Endothelial cell of umbilical vein (primary cell): Measurements from ENCODE around the gene LENG8. TPM values are rescaled to one million over a fixed set of nuclear protein-coding genes. Genes with fewer than 3 reads are reported as not detected.

Experiments
- BruUV-seq: library from RNA; stranded (reverse); fragments of 400-500 nt; replicated peaks from 2 replicates; lab custom pipeline; 2021; lab: Mats Ljungman, UMichigan
- CTCF ChIA-PET: fragments of 300-600, 350-600 bp; sonication (Branson Sonifier 250); formaldehyde crosslinking; loops from one replicate; lab custom pipeline; 2021; ENCODE audit warnings: antibody characterized with exemption, inconsistent platforms; lab: Charles Lee
- POLR2A ChIA-PET: fragments of 300-600, 350-600 bp; sonication (Branson Sonifier 250); formaldehyde crosslinking; loops from one replicate; lab custom pipeline; 2021; ENCODE audit warnings: antibody characterized with exemption, inconsistent platforms; lab: Charles Lee
- DNase-seq: peaks from one replicate; pipeline ENCODE4 v3.0.0-alpha.2; 2011; ENCODE audit warnings: low read depth, low spot score
- FAIRE-seq: peaks from 2 replicates; lab custom pipeline; 2011; peaks lifted over from hg19 to GRCh38; lab: Jason Lieb, UNC
- H2AFZ ChIP-seq: 2 replicates; pipeline ENCODE4 v1.6.0; 2012; ENCODE audit warnings: low read depth, low read length, control low read depth, inconsistent platforms
- H3K27ac ChIP-seq: 2 replicates; pipeline ENCODE4 v1.5.1; 2011; ENCODE audit warnings: low read depth, mild to moderate bottlenecking, control low read depth, low read length, moderate library complexity; ENCODE audit not compliant: insufficient read depth
- H3K27me3 ChIP-seq, 2 experiments: 2 replicates each; pipeline versions ENCODE4 v1.6.0 to v1.6.1; 2011; ENCODE audit warnings: low read length in 2 of 2, mixed read lengths in 1 of 2; ENCODE audit not compliant: control insufficient read depth in 2 of 2, insufficient read depth in 2 of 2
- H3K36me3 ChIP-seq, 2 experiments: 2 replicates in 1 of 2; 3 replicates in 1 of 2; pipeline ENCODE4 v1.5.1; 2011; ENCODE audit warnings: low read length in 2 of 2, mild to moderate bottlenecking in 1 of 2, moderate library complexity in 1 of 2; ENCODE audit not compliant: control insufficient read depth in 2 of 2, insufficient read depth in 2 of 2; ENCODE audit errors: extremely low read depth in 1 of 2
- H3K4me1 ChIP-seq: 3 replicates; pipeline ENCODE4 v1.5.1; 2011; ENCODE audit warnings: mild to moderate bottlenecking, low read length; ENCODE audit not compliant: control insufficient read depth, insufficient read depth; ENCODE audit errors: extremely low read depth
- H3K4me2 ChIP-seq: 2 replicates; pipeline ENCODE4 v1.6.1; 2011; ENCODE audit warnings: low read length, control low read depth, mixed read lengths; ENCODE audit not compliant: insufficient read depth
- H3K4me3 ChIP-seq, 3 experiments: fragments of 200-600 bp in 1 of 3; sonication (generic), shearing (Covaris generic) in 1 of 3; replicated peaks in 1 of 3; 2 replicates each; pipeline ENCODE4 v1.5.1; 2011 to 2016; ENCODE audit warnings: control low read depth in 3 of 3, low read length in 3 of 3, mild to moderate bottlenecking in 2 of 3, inconsistent platforms in 1 of 3, low read depth in 1 of 3, moderate library complexity in 1 of 3; ENCODE audit not compliant: insufficient read depth in 1 of 3
- H3K79me2 ChIP-seq: 2 replicates; pipeline ENCODE4 v1.6.0; 2012; ENCODE audit warnings: low read length, inconsistent platforms; ENCODE audit not compliant: control insufficient read depth, insufficient read depth
- H3K9ac ChIP-seq: replicated peaks from 2 replicates; pipeline ENCODE3; 2011; ENCODE audit warnings: low read length, control low read depth; ENCODE audit not compliant: insufficient read depth; ENCODE audit errors: extremely low read depth
- H3K9me1 ChIP-seq: replicated peaks from 3 replicates; pipeline ENCODE4 v1.6.0; 2011; ENCODE audit warnings: mild to moderate bottlenecking, low read length; ENCODE audit not compliant: control insufficient read depth, insufficient read depth; ENCODE audit errors: extremely low read depth
- H3K9me3 ChIP-seq: replicated peaks from 2 replicates; pipeline ENCODE4 v1.5.1; 2012; ENCODE audit warnings: low read length, inconsistent platforms; ENCODE audit not compliant: control insufficient read depth, insufficient read depth
- H4K20me1 ChIP-seq: replicated peaks from 2 replicates; pipeline ENCODE3; 2011; ENCODE audit warnings: mild to moderate bottlenecking, low read length; ENCODE audit not compliant: control insufficient read depth, insufficient read depth; ENCODE audit errors: extremely low read depth
- EZH2 ChIP-seq: IDR thresholded peaks from 2 replicates; pipeline ENCODE4 v1.6.1; 2012; ENCODE audit warnings: borderline replicate concordance, low read depth, mild to moderate bottlenecking, moderate library complexity, low read length, inconsistent platforms; ENCODE audit not compliant: severe bottlenecking
- FOS ChIP-seq: IDR thresholded peaks from 2 replicates; pipeline ENCODE4 v1.6.1; 2011; ENCODE audit warnings: mild to moderate bottlenecking, low read length, moderate library complexity, borderline replicate concordance; ENCODE audit not compliant: insufficient read depth
- GATA2 ChIP-seq: IDR thresholded peaks from 2 replicates; pipeline ENCODE4 v1.7.0; 2011; ENCODE audit warnings: low read depth, mild to moderate bottlenecking, moderate library complexity, mixed read lengths, low read length; ENCODE audit not compliant: insufficient read length, insufficient read depth
- JUN ChIP-seq: IDR thresholded peaks from 2 replicates; pipeline ENCODE4 v1.6.1; 2011; ENCODE audit warnings: borderline replicate concordance, low read depth; ENCODE audit not compliant: insufficient read length, insufficient read depth
- MYC ChIP-seq: IDR thresholded peaks from one replicate; pipeline ENCODE4 v1.6.1; 2011; ENCODE audit warnings: mild to moderate bottlenecking, low read depth, low read length
- POLR2A ChIP-seq: IDR thresholded peaks from 2 replicates; pipeline ENCODE4 v1.6.1; 2012; ENCODE audit warnings: low read depth, mild to moderate bottlenecking, control low read depth, low read length
- POLR2AphosphoS5 ChIP-seq: IDR thresholded peaks from 2 replicates; pipeline ENCODE4 v1.6.1; 2012; ENCODE audit warnings: low read depth, mild to moderate bottlenecking, control low read depth, low read length, moderate library complexity; ENCODE audit not compliant: insufficient read depth
- dilution Hi-C: fragments of 300-500 bp; cut with MboI; formaldehyde crosslinking; loops from one replicate; pipeline ENCODE4 v1.15.0; 2019; ENCODE audit warnings: low sequenced_read_pairs; ENCODE audit not compliant: extremely low pct_ligation_motif_present
- intact Hi-C: fragments of 100-400 bp; cut with micrococcal nuclease; formaldehyde crosslinking; loops from one replicate; pipeline ENCODE4 v1.10.0; 2022
- polyA plus RNA-seq, 4 experiments: library from polyadenylated mRNA; depleted of rRNA in 3 of 4; stranded (reverse) in 3 of 4; unstranded in 1 of 4; fragments of >200 nt; gene quantifications; 2 replicates each; pipeline versions ENCODE4 v1.2.1 to v1.2.3, GENCODE V29; 2011 to 2012; ENCODE audit warnings: missing spikeins in 1 of 4
- total RNA-seq: library from RNA; stranded (reverse); gene quantifications from 2 replicates; pipeline ENCODE4 v1.2.3, GENCODE V29; 2021
- TF ChIP-seq, protein P1 (sequence below): IDR thresholded peaks from 2 replicates; pipeline ENCODE4 v1.6.1; 2011; ENCODE audit not compliant: insufficient read depth, insufficient read length
- TF ChIP-seq, protein P2 (sequence below), 2 donors: IDR thresholded peaks; 1 replicate in 1 of 2; 2 replicates in 1 of 2; pipeline ENCODE4 v1.5.1; 2011; ENCODE audit warnings: low read length in 2 of 2, mild to moderate bottlenecking in 2 of 2, moderate library complexity in 2 of 2, control low read depth in 1 of 2, inconsistent platforms in 1 of 2, low read depth in 1 of 2; ENCODE audit not compliant: insufficient read depth in 1 of 2; ENCODE audit errors: extremely low read depth in 1 of 2

The LENG8 gene
- total and polyA plus RNA-seq, 2 donors (not counting 3 experiments of a cell fraction or from before 2014, with no cell fraction given) = 130 to 218 TPM

DNA sequence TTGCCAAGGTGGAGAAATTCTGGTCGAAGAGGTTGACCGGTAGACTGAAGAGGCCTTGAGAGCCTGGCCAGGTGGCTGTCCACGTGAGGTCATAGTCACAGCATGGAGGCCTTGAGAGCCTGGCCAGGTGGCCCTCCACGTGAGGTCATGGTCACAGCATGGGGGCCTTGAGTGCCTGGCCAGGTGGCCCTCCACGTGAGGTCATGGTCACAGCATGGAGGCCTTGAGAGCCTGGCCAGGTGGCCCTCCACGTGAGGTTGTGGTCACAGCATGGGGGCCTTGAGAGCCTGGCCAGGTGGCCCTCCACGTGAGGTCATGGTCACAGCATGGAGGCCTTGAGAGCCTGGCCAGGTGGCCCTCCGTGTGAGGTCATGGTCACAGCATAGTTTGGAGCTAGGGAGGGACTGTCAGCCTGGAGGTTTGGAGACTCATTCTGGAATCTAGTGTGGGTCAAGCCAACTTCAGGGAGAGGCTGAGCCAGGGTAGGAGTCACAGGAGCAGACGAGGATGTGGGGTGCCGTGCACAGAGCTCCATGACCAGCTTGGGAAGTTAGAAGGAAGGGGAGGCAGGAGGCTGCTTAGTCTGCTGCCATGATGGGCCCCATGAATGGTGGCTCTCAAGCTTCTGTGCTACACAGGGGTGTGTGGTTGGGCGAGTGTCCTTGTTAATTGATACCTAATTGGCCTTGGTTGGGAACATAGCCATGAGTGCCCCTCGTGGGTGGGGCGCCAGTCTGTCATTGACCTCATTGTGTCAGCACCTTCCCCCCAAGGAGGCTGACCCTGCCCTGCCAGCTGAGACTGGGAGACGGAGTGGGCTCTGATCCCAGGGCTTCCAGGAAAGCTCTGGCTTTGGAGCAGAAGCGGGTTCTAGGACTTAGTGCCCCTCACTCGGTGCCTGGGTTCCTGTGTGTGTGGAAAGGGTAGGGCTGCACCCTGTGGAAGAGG, 10.6 kb downstream of the LENG8 start:
- H3K4me2 ChIP-seq = no peak overlapping the region
- H3K79me2 ChIP-seq = peaks cover 52% of the 10 kb centered on the region
- no peak overlapping the region for H3K9ac ChIP-seq
- intact Hi-C loops = loop anchor here (5.0 to 10.0 kb wide), 6 partner anchors 297 to 1195 kb away; partner anchors contain the start of genes MYADM, PPP1R12C, RDH13 and U2AF2
- H2AFZ ChIP-seq = no peak overlapping the region
- no peaks in the 10 kb centered on the region for H4K20me1 ChIP-seq
- no peaks in the 10 kb centered on the region for H3K9me1 ChIP-seq
- no peak for DNase-seq
- peaks cover 27 to 62% of the 10 kb centered on the region in 2 experiments for H3K36me3 ChIP-seq
- no peak overlapping the region for H3K4me3 ChIP-seq
- H3K9me3 ChIP-seq = no peaks in the 10 kb centered on the region
- ChIA-PET POLR2A (interaction anchor here (1.3 kb wide), 1 partner anchor 11 kb away, joined by 4 read pairs; the partner anchor contains the start of gene LENG8), CTCF (interaction anchor here (1.3 kb wide), 1 partner anchor 11 kb away, joined by 4 read pairs; the partner anchor contains the start of gene LENG8)
- no peak for TF ChIP-seq FOS
- H3K4me1 ChIP-seq = peaks cover 29% of the 10 kb centered on the region
- BruUV-seq = no TSS peak
- dilution Hi-C loops = no loop called here
- FAIRE-seq = no peak
- no peaks in the 10 kb centered on the region for H3K27me3 ChIP-seq
- H3K27ac ChIP-seq = no peak overlapping the region

DNA sequence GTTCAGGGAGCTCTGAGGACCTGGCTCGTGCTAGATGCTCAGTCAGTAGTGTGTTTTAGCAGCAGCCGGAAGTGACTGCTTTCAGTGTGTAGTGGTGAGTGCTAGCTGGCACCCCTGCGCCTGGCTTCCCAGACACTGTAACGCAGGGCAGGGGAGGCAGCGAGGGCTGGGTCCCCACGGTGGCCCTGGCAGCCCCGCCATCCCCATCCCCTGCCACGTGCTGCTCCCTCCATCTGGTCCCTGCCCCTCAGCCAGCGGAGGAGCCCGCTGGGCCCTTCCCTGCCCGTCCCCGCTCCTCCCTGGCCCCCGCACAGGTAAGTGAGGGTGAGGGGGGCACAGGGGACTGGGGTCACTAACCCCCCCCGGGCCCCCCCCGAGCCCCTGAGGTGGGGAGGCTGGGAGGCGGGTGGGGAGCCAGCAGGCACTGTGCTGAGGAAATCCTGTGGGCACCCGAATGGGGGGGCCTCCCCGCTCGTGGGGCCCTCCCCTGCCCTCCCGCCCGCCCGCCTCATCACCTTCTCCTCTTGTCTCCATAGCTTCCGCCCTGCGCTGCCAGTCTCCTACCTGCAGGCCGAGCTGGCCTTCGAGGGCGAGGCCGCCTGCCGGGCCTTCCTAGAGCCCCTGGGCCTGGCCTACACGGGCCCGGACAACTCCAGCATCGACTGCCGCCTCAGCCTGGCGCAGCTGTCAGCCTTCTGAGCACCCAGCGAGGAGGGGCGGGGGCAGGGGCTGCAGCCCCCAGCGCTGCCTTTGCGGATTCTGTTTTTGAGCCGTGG, 11.4 kb downstream of the LENG8 start:
- no peaks in the 10 kb centered on the region for H4K20me1 ChIP-seq
- H3K9me1 ChIP-seq = no peaks in the 10 kb centered on the region
- FAIRE-seq (no peak), DNase-seq (no peak)
- no peak overlapping the region for H3K4me3 ChIP-seq
- no peak overlapping the region for H3K4me2 ChIP-seq
- peaks cover 22 to 54% of the 10 kb centered on the region in 2 experiments for H3K36me3 ChIP-seq
- no peaks in the 10 kb centered on the region for H3K27me3 ChIP-seq
- dilution Hi-C loops (no loop called here), intact Hi-C loops (loop anchor here (5.0 to 10.0 kb wide), 5 partner anchors 593 to 1194 kb away; partner anchors contain the start of genes MYADM, PPP1R12C, RDH13 and U2AF2)
- H3K4me1 ChIP-seq = peaks cover 29% of the 10 kb centered on the region
- H3K9me3 ChIP-seq = no peaks in the 10 kb centered on the region
- no peak overlapping the region for H3K27ac ChIP-seq
- BruUV-seq = no TSS peak
- H3K79me2 ChIP-seq = peaks cover 43% of the 10 kb centered on the region
- no peak overlapping the region for H2AFZ ChIP-seq
- CTCF ChIA-PET = no interaction called here
- POLR2A ChIA-PET = interaction anchor here (1.3 kb wide), 1 partner anchor 12 kb away, joined by 4 read pairs; the partner anchor contains the start of gene LENG8
- H3K9ac ChIP-seq = no peak overlapping the region
- TF ChIP-seq, protein P1, sequence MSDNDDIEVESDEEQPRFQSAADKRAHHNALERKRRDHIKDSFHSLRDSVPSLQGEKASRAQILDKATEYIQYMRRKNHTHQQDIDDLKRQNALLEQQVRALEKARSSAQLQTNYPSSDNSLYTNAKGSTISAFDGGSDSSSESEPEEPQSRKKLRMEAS = no peak
- no peak for TF ChIP-seq MYC
- TF ChIP-seq JUN = no peak
- TF ChIP-seq EZH2 = no peak
- no peak for TF ChIP-seq POLR2A
- no peak for TF ChIP-seq FOS
- TF ChIP-seq, protein P2, sequence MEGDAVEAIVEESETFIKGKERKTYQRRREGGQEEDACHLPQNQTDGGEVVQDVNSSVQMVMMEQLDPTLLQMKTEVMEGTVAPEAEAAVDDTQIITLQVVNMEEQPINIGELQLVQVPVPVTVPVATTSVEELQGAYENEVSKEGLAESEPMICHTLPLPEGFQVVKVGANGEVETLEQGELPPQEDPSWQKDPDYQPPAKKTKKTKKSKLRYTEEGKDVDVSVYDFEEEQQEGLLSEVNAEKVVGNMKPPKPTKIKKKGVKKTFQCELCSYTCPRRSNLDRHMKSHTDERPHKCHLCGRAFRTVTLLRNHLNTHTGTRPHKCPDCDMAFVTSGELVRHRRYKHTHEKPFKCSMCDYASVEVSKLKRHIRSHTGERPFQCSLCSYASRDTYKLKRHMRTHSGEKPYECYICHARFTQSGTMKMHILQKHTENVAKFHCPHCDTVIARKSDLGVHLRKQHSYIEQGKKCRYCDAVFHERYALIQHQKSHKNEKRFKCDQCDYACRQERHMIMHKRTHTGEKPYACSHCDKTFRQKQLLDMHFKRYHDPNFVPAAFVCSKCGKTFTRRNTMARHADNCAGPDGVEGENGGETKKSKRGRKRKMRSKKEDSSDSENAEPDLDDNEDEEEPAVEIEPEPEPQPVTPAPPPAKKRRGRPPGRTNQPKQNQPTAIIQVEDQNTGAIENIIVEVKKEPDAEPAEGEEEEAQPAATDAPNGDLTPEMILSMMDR (IDR thresholded peaks at IDR 0.05; ENCODE audit: extremely low read depth in 1 of 2, insufficient read depth in 1 of 2, low read depth in 1 of 2, low read length in 2 of 2) = no peak
- no peak for TF ChIP-seq GATA2
- TF ChIP-seq POLR2AphosphoS5 = no peak
